SH-SY5Y (cell line): ENCODE results near the gene MTNR1A.

Experiments
- GATA2 ChIP-seq: IDR thresholded peaks from 2 replicates; pipeline ENCODE4 v1.6.1; 2011; ENCODE audit warnings: mild to moderate bottlenecking, low read depth, low read length
- GATA3 ChIP-seq: IDR thresholded peaks from 2 replicates; pipeline ENCODE4 v1.6.1; 2011; ENCODE audit warnings: low read depth, mild to moderate bottlenecking, low read length, moderate library complexity

DNA sequence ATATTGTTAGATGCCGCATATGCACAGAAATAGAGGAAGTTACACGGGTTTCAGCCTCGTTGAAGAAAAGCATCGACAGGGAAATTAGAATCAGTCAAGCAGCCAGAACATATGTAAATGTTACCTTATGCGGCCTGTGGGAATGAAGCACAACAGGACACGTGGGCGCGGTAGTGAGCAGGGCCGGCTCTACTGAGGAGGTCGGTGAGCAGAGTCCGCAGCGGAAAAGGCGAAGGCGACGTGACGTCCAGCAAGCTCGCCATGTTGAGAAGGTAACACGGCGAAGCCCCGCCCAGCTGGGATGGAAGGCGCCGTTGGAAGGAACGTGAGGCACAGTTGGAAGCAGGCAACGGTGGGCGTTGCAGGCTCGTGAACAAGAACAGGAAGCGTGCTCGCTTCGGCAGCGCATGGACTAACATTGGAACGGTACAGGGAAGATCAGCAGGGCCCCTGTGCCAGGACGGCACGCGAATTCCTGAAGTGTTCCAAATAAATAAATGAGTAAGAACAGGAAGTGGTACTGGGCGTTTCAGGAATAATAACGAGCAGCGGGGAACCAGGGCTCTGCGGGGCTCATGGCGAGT, 54.6 kb downstream of the MTNR1A start:
- TF ChIP-seq GATA2: no peak
- TF ChIP-seq GATA3: no peak
